ENCODE results near the gene ZNF345.
A peak's percentile ranks its signal among the peaks of the same experiment; 100 is the strongest.

ZNF345 gene

GRCh38 chr19:36850559-36851442, at the start of gene ZNF345:
Gene ZNF345, plus strand, starts transcription at chr19:36850876. Its CDS starts 25,955 bp downstream, at chr19:36876831.
- peak; percentile 41 for FAIRE-seq

GRCh38 chr19:36805364-36805763, 45.3 kb upstream of the ZNF345 start:
- FAIRE-seq = no peak

- no peak for FAIRE-seq
Observed at GRCh38 chr19:36807029-36807428, 43.6 kb upstream of the ZNF345 start.

GRCh38 chr19:36819130-36819630, 31.5 kb upstream of the ZNF345 start:
- FAIRE-seq = no peak

GRCh38 chr19:36821758-36822157, 28.9 kb upstream of the ZNF345 start:
- FAIRE-seq = no peak

GRCh38 chr19:36833430-36833829, 17.2 kb upstream of the ZNF345 start:
- no peak for FAIRE-seq

- no peak for FAIRE-seq
Observed at GRCh38 chr19:36837176-36837905, 13.3 kb upstream of the ZNF345 start.

- FAIRE-seq = peak; percentile 94
Observed at GRCh38 chr19:36837906-36838783, 12.5 kb upstream of the ZNF345 start, which contains the start of gene ZNF790. Gene ZNF790, minus strand, starts transcription at chr19:36838387. Its CDS starts 12,768 bp downstream, at chr19:36825619.

- no peak for FAIRE-seq
Observed at GRCh38 chr19:36838784-36839324, 11.8 kb upstream of the ZNF345 start.

- no peak for FAIRE-seq
Observed at GRCh38 chr19:36847968-36848367, 2.7 kb upstream of the ZNF345 start.

- FAIRE-seq = no peak
Observed at GRCh38 chr19:36849701-36850558, 746 bp upstream of the ZNF345 start.

- no peak for FAIRE-seq
Observed at GRCh38 chr19:36851898-36852297, 1.2 kb downstream of the ZNF345 start.

GRCh38 chr19:36876993-36877938, 26.6 kb downstream of the ZNF345 start:
- FAIRE-seq = no peak

GRCh38 chr19:36891768-36892357, 41.2 kb downstream of the ZNF345 start:
- no peak for FAIRE-seq

- FAIRE-seq = no peak
Observed at GRCh38 chr19:36894849-36895383, 44.2 kb downstream of the ZNF345 start.

GRCh38 chr19:36898422-36898821, 47.7 kb downstream of the ZNF345 start:
- no peak for FAIRE-seq

GRCh38 chr19:36915992-36916830, 65.5 kb downstream of the ZNF345 start, which contains the start of the genes ZNF568 and ZNF829:
Gene ZNF568, plus strand, starts transcription at chr19:36916332. Its CDS starts 6,439 bp downstream, at chr19:36922771.
Gene ZNF829, minus strand, starts transcription at chr19:36916291. Its CDS starts 1,124 bp downstream, at chr19:36915167.
- FAIRE-seq = no peak

GRCh38 chr19:36916991-36917390, 66.3 kb downstream of the ZNF345 start:
- no peak for FAIRE-seq

All from islet of Langerhans (tissue), 1 donor.